Measurements from ENCODE around the gene ENPP5. TPM values are rescaled to one million over a fixed set of nuclear protein-coding genes. Genes with fewer than 3 reads are reported as not detected.
"Not testable (repeated sequence)": the region's sequence is repeated elsewhere in the genome, so short reads cannot be mapped to it uniquely, and the experiment has no call there.

Gene ENPP5
- total and polyA plus RNA-seq, 3 experiments from 2014 or later = 0.42 to 9.4 (median 0.48) TPM

- Mint-ChIP-seq H3K4me1 (peaks cover 44 to 63% (median 56%) of the 10 kb centered on the region in 3 donors), H3K27me3 (peaks cover 0 to 3% of the 10 kb centered on the region in 2 donors), H3K27ac (peak overlapping the region in 3 of 8 donors; percentile 60 to 63 (median 61)), H3K9me3 (no peaks in the 10 kb centered on the region), H3K4me3 (peak overlapping the region in 5 of 7 donors; percentile 4 to 39 (median 28)), H3K36me3 (peaks cover 4 to 12% (median 5%) of the 10 kb centered on the region in 3 donors)
- H3K9me3 ChIP-seq (ENCODE audit: low read length) = no peaks in the 10 kb centered on the region
- H3K27ac ChIP-seq (ENCODE audit: low read depth, low read length) = no peak overlapping the region
- ChIA-PET POLR2A (no interaction called here), CTCF (interaction anchor here (1.1 kb wide), 1 partner anchor 43 kb away, joined by 3 read pairs; the partner anchor contains the start of gene ENPP4)
- peaks cover 41% of the 10 kb centered on the region for H3K4me1 ChIP-seq (ENCODE audit: insufficient read depth, low read length)
- DNase-seq = no peak
- H3K36me3 ChIP-seq (ENCODE audit: insufficient read depth, low read length) = no peaks in the 10 kb centered on the region
- H3K27me3 ChIP-seq (ENCODE audit: insufficient read depth, low read length, poor library complexity, severe bottlenecking) = no peaks in the 10 kb centered on the region
- H3K4me3 ChIP-seq (ENCODE audit: low read length) = no peak overlapping the region
These were observed 1.4 kb upstream of the ENPP5 start for GRCh38 chr6:46172176-46172575.

GRCh38 chr6:46160102-46160501 lies 10.7 kb downstream of the ENPP5 start:
- Histone ChIP-seq H3K9me3 (ENCODE audit: low read length) (no peaks in the 10 kb centered on the region), H3K36me3 (ENCODE audit: insufficient read depth, low read length) (no peaks in the 10 kb centered on the region), H3K4me1 (ENCODE audit: insufficient read depth, low read length) (no peaks in the 10 kb centered on the region), H3K4me3 (ENCODE audit: low read length) (no peak overlapping the region), H3K27ac (ENCODE audit: low read depth, low read length) (no peak overlapping the region), H3K27me3 (ENCODE audit: insufficient read depth, low read length, poor library complexity, severe bottlenecking) (no peaks in the 10 kb centered on the region)
- Mint-ChIP-seq H3K4me3 (no peak overlapping the region), H3K36me3 (peaks cover 8 to 33% (median 33%) of the 10 kb centered on the region in 3 donors), H3K27me3 (no peaks in the 10 kb centered on the region), H3K27ac (no peak overlapping the region), H3K9me3 (peaks cover 0 to 4% (median 2%) of the 10 kb centered on the region in 5 donors), H3K4me1 (peaks cover 0 to under 1% (median 0%) of the 10 kb centered on the region in 3 donors)
- ChIA-PET CTCF (no interaction called here), POLR2A (no interaction called here)
- DNase-seq = no peak

GRCh38 chr6:46159229-46159628 lies 11.6 kb downstream of the ENPP5 start:
- H3K27me3 Mint-ChIP-seq = no peaks in the 10 kb centered on the region
- H3K9me3 Mint-ChIP-seq = peaks cover 0 to 4% (median 2%) of the 10 kb centered on the region in 5 donors
- peaks cover 8 to 31% (median 30%) of the 10 kb centered on the region in 3 donors for H3K36me3 Mint-ChIP-seq
- ChIA-PET POLR2A (interaction anchor here (0.6 kb wide), 1 partner anchor 1460 kb away, joined by 3 read pairs; no protein-coding TSS in a partner anchor), CTCF (no interaction called here)
- DNase-seq = no peak
- no peaks in the 10 kb centered on the region for H3K27me3 ChIP-seq (ENCODE audit: insufficient read depth, low read length, poor library complexity, severe bottlenecking)
- no peaks in the 10 kb centered on the region for H3K36me3 ChIP-seq (ENCODE audit: insufficient read depth, low read length)
- no peaks in the 10 kb centered on the region for H3K4me1 Mint-ChIP-seq
- no peak overlapping the region for H3K27ac Mint-ChIP-seq
- no peaks in the 10 kb centered on the region for H3K4me1 ChIP-seq (ENCODE audit: insufficient read depth, low read length)
- H3K9me3 ChIP-seq (ENCODE audit: low read length) = no peaks in the 10 kb centered on the region
- no peak overlapping the region for H3K4me3 Mint-ChIP-seq
- H3K4me3 ChIP-seq (ENCODE audit: low read length) = no peak overlapping the region
- H3K27ac ChIP-seq (ENCODE audit: low read depth, low read length) = no peak overlapping the region

GRCh38 chr6:46156701-46157100 lies 14.1 kb downstream of the ENPP5 start:
- H3K4me1 ChIP-seq (ENCODE audit: insufficient read depth, low read length) = no peaks in the 10 kb centered on the region
- POLR2A ChIA-PET = no interaction called here

GRCh38 chr6:46149066-46149465 lies 21.7 kb downstream of the ENPP5 start:
- CTCF ChIA-PET; H3K27ac Mint-ChIP-seq; H3K36me3 Mint-ChIP-seq; DNase-seq; H3K4me1 Mint-ChIP-seq; H3K4me3 ChIP-seq (ENCODE audit: low read length); POLR2A ChIA-PET; H3K27me3 Mint-ChIP-seq; H3K9me3 ChIP-seq (ENCODE audit: low read length); H3K4me1 ChIP-seq (ENCODE audit: insufficient read depth, low read length); H3K27ac ChIP-seq (ENCODE audit: low read depth, low read length); H3K4me3 Mint-ChIP-seq; H3K27me3 ChIP-seq (ENCODE audit: insufficient read depth, low read length, poor library complexity, severe bottlenecking); H3K36me3 ChIP-seq (ENCODE audit: insufficient read depth, low read length); H3K9me3 Mint-ChIP-seq: not testable (repeated sequence)

More at GRCh38 chr6:46156701-46157100, 14.1 kb downstream of the ENPP5 start:
- H3K27ac ChIP-seq (ENCODE audit: low read depth, low read length) = no peak overlapping the region
- H3K4me3 ChIP-seq (ENCODE audit: low read length) = no peak overlapping the region
- H3K27me3 ChIP-seq (ENCODE audit: insufficient read depth, low read length, poor library complexity, severe bottlenecking) = no peaks in the 10 kb centered on the region
- DNase-seq = no peak
- Mint-ChIP-seq H3K27me3 (peaks cover 0 to 1% of the 10 kb centered on the region in 2 donors), H3K9me3 (peaks cover 0 to 4% (median 2%) of the 10 kb centered on the region in 5 donors), H3K27ac (peak overlapping the region in 1 of 8 donors; percentile 42), H3K4me3 (no peak overlapping the region), H3K4me1 (no peaks in the 10 kb centered on the region), H3K36me3 (peaks cover 6 to 30% (median 21%) of the 10 kb centered on the region in 3 donors)
- H3K36me3 ChIP-seq (ENCODE audit: insufficient read depth, low read length) = no peaks in the 10 kb centered on the region
- CTCF ChIA-PET = no interaction called here
- no peaks in the 10 kb centered on the region for H3K9me3 ChIP-seq (ENCODE audit: low read length)

- Histone ChIP-seq H3K4me1 (ENCODE audit: insufficient read depth, low read length) (no peaks in the 10 kb centered on the region), H3K27me3 (ENCODE audit: insufficient read depth, low read length, poor library complexity, severe bottlenecking) (no peaks in the 10 kb centered on the region), H3K27ac (ENCODE audit: low read depth, low read length) (no peak overlapping the region), H3K4me3 (ENCODE audit: low read length) (no peak overlapping the region), H3K9me3 (ENCODE audit: low read length) (no peaks in the 10 kb centered on the region), H3K36me3 (ENCODE audit: insufficient read depth, low read length) (no peaks in the 10 kb centered on the region)
- H3K27me3 Mint-ChIP-seq = no peaks in the 10 kb centered on the region
- no peak overlapping the region for H3K4me3 Mint-ChIP-seq
- H3K36me3 Mint-ChIP-seq = peaks cover 3 to 35% (median 8%) of the 10 kb centered on the region in 3 donors
- H3K27ac Mint-ChIP-seq = peak overlapping the region in 1 of 8 donors; percentile 3
- ChIA-PET POLR2A (no interaction called here), CTCF (no interaction called here)
- H3K9me3 Mint-ChIP-seq = no peaks in the 10 kb centered on the region
- peaks cover 7 to 17% (median 16%) of the 10 kb centered on the region in 3 donors for H3K4me1 Mint-ChIP-seq
- DNase-seq = no peak
These were observed 26.5 kb downstream of the ENPP5 start for GRCh38 chr6:46144270-46144669.

GRCh38 chr6:46138281-46138680 lies 32.5 kb downstream of the ENPP5 start:
- no peak overlapping the region for H3K4me3 ChIP-seq (ENCODE audit: low read length)
- no peaks in the 10 kb centered on the region for H3K9me3 ChIP-seq (ENCODE audit: low read length)
- ChIA-PET CTCF (no interaction called here), POLR2A (interaction anchor here (0.9 kb wide), 1 partner anchor 8 kb away, joined by 3 read pairs; the partner anchor contains the start of gene ENPP4)
- H3K27ac ChIP-seq (ENCODE audit: low read depth, low read length) = no peak overlapping the region
- H3K4me3 Mint-ChIP-seq = peak overlapping the region in 1 of 7 donors; percentile 6
- no peaks in the 10 kb centered on the region for H3K36me3 ChIP-seq (ENCODE audit: insufficient read depth, low read length)
- H3K36me3 Mint-ChIP-seq = peaks cover 3 to 23% (median 7%) of the 10 kb centered on the region in 3 donors
- H3K27me3 ChIP-seq (ENCODE audit: insufficient read depth, low read length, poor library complexity, severe bottlenecking) = no peaks in the 10 kb centered on the region
- peaks cover 43 to 75% (median 74%) of the 10 kb centered on the region in 3 donors for H3K4me1 Mint-ChIP-seq
- H3K27me3 Mint-ChIP-seq = no peaks in the 10 kb centered on the region
- peak overlapping the region in 5 of 8 donors; percentile 0 to 71 (median 10) for H3K27ac Mint-ChIP-seq
- H3K4me1 ChIP-seq (ENCODE audit: insufficient read depth, low read length) = peaks cover 4% of the 10 kb centered on the region
- no peaks in the 10 kb centered on the region for H3K9me3 Mint-ChIP-seq
- DNase-seq = no peak

- Mint-ChIP-seq H3K27me3 (no peaks in the 10 kb centered on the region), H3K9me3 (no peaks in the 10 kb centered on the region), H3K36me3 (peaks cover 0 to 15% (median 3%) of the 10 kb centered on the region in 3 donors), H3K4me3 (no peak overlapping the region), H3K27ac (peak overlapping the region in 1 of 8 donors; percentile 10), H3K4me1 (peaks cover 46 to 83% (median 81%) of the 10 kb centered on the region in 3 donors)
- no peak overlapping the region for H3K4me3 ChIP-seq (ENCODE audit: low read length)
- no peak overlapping the region for H3K27ac ChIP-seq (ENCODE audit: low read depth, low read length)
- H3K27me3 ChIP-seq (ENCODE audit: insufficient read depth, low read length, poor library complexity, severe bottlenecking) = no peaks in the 10 kb centered on the region
- no peaks in the 10 kb centered on the region for H3K9me3 ChIP-seq (ENCODE audit: low read length)
- no peak for DNase-seq
- H3K4me1 ChIP-seq (ENCODE audit: insufficient read depth, low read length) = peaks cover 4% of the 10 kb centered on the region
- ChIA-PET POLR2A (no interaction called here), CTCF (no interaction called here)
- no peaks in the 10 kb centered on the region for H3K36me3 ChIP-seq (ENCODE audit: insufficient read depth, low read length)
These were observed 33.4 kb downstream of the ENPP5 start for GRCh38 chr6:46137387-46137786.
